HG03039 (cell line): Measurements from ENCODE around the gene GRHL3.

Experiments used
- ATAC-seq: cut with Tn5 transposase; IDR thresholded peaks from one replicate; pipeline ENCODE4 v1.9.1; 2021; ENCODE audit warnings: mild to moderate bottlenecking, moderate library complexity; ENCODE audit not compliant: unreplicated experiment

GRHL3 gene

DNA sequence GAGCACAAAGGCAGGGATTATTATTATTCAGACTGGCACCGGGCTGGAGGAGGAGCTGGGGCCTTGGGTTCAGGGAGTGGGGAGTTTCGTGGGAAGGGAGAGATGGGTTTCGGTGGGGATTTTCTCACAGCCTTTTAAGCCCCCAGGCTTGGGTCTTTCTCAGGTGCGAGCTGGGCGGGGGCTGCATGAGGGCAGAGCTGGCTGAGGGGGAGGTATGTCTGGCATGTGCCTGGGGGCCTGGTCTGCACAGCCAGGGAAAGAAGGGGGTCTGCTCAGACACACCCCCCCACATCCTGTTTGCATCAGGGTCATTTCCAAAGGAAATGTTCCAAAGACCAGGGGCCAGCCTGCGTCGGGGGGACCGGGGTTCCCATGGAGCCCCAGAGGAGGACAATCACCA lies 21.6 kb downstream of the GRHL3 start:
- no peak for ATAC-seq

GRCh38 chr1:24341260-24341659 lies 22.1 kb downstream of the GRHL3 start:
- ATAC-seq, result no peak

DNA sequence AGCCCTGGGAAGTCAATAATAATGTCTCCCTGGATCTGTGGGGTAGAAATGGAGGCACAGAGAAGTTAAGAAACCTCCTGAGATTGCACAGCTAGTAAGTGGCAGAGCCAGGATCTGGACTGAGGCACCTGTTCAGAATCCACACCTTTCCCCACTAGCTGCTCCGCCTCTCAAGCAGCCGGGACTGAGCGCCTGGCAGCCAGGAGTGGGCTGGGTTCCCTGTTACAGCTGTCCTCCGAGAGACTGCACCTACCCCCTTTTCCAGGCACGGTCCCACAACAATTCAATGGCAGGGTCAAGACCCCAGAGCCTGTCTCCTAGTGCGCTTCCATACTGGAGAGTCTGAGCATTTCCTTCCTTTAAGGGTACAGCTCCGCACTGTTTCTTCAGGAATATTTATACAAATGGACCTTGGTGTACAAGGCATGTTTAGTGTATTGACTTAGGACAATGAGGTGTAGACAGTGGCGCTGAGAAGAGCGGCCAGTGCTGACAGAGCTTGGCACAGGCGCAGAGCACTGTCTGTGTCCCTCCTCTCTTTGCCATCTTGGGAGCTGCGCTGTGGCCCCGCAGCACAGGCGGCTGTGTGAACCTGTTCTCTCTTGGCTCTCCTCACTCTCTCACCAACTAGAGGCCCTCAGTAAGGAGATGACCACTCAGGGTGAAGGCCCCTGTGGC lies 24.4 kb downstream of the GRHL3 start:
- ATAC-seq, result no peak

- ATAC-seq, result no peak
Observed at GRCh38 chr1:24344090-24344742, 25.1 kb downstream of the GRHL3 start.

- no peak for ATAC-seq
Observed at GRCh38 chr1:24345334-24345733, 26.2 kb downstream of the GRHL3 start.

GRCh38 chr1:24347159-24347934 lies 28.2 kb downstream of the GRHL3 start:
- ATAC-seq, result no peak

DNA sequence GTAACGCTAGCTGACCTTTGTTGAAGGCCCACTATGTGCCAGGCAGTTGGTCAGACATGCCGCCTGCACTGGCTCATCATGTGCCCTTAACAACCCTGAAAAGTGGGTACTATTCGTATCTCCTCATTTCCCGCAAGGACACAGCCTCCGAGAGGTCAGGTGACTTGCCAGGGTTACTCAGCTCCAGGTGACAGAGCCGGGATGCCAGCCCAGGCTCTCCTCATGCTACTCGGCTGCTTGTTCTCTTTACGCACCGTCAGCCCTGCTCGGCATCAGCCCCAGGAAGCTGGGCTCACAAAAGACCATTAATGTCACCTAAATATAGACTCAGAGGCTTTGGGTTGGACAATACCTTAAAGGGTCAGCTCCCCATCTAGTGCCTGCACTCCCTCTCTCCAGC lies 29.0 kb downstream of the GRHL3 start:
- no peak for ATAC-seq

GRCh38 chr1:24349891-24350290 lies 30.7 kb downstream of the GRHL3 start:
- no peak for ATAC-seq

DNA sequence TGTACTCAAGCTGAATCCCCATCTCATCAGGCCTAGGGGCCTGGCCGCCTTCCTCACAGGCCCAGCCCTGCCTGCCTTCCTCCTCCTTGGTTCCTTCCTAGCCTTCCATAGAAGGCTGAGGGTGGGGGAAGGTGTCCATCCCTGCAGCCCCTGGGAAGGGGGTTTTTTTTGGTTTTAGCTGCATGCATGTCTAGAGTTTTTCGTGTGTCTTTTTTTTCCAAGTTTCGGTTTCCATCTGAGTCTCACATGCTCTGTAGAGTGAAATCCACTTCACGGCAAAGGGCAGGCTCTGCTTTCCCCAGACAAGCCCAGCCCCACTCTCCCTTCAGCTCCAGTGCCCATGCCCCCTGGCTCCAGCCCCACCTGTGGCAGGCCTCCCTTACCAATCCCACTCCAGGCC lies 32.1 kb downstream of the GRHL3 start:
- ATAC-seq, result no peak

DNA sequence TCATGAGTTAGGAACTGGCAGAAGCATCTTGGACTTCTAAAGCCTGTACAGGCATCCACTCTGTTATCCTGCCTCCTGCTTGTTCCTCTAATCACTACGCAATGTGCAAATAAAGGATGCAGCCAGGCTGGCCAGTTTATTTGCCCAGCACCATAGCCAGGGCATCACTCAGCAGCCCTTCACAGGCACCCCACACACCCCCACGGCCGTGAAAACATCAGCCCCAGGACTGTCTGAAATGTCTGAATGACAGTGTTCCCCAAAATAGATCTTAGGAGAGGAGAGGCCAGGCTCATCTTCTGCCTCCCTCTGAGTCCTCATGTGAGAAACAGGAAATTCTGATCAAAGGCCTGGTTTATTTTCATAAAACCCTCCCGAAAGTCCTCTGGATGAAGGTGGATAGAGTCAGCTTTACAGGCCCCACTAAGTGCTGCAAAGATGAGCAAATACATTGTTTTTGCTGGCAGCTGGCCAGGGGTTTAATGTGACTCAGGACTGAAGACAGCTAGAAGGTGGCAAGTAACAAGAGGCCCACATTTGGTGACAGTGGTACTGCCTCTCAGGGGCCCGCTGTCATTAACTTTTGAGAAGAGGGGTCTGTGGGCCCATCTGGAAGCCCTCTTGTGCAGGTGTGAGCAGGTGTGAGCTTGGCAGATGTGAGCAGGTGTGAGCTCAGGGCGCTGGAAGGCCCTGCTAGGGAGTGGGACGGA lies 32.9 kb downstream of the GRHL3 start:
- ATAC-seq, result no peak

DNA sequence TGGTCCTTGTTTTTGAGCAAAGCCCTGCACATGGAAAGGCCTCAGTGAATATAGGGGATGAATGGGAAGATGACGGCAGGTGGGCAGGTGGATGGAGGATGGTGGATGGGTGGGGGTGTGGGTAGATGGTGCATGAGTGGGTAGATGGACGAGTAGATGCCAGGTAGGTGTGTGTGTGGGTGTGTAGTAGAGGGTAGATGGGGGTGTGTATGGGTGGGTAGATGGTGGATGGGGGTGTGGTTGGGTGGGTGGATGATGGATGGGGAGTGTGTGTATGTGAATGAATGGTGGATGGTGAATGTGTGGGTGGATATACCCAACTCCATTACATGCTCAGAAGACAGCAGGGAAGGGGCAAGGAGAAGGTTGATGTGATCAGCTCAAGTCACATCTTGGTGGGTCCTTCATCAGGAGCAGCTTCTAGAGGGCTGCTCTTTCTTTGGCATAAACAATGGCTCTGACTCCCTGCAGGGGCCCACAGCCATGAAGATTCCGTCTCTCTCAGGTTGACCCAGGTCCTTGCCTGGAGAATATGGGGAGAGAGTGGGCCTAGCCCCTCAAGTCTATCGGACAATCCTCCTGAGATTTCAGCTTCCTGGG lies 34.2 kb downstream of the GRHL3 start:
- no peak for ATAC-seq

DNA sequence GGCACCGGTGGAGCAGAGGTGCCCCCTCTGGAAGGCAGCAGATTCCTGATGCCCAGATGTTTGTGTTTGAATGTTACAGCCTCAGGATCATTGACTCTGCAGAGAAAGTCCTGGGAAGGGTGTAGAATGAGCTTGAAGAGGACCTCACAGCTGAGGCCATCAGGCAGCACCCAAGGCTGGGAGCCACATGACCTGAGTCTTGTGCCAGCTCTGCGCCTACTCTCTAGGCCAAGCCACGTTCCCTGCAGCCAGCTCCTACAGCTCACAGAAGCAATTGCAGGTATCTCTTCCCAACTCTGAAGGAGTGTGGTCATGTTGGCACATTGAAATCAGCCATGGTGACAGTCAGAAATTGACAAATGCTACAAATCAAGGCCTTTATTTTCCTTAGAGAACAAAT lies 36.3 kb downstream of the GRHL3 start:
- no peak for ATAC-seq

- no peak for ATAC-seq
Observed at GRCh38 chr1:24357038-24357437, 37.9 kb downstream of the GRHL3 start.

- no peak for ATAC-seq
Observed at GRCh38 chr1:24360681-24361080, 41.5 kb downstream of the GRHL3 start.

GRCh38 chr1:24361811-24362210 lies 42.7 kb downstream of the GRHL3 start:
- no peak for ATAC-seq

GRCh38 chr1:24362396-24362795 lies 43.2 kb downstream of the GRHL3 start:
- no peak for ATAC-seq

DNA sequence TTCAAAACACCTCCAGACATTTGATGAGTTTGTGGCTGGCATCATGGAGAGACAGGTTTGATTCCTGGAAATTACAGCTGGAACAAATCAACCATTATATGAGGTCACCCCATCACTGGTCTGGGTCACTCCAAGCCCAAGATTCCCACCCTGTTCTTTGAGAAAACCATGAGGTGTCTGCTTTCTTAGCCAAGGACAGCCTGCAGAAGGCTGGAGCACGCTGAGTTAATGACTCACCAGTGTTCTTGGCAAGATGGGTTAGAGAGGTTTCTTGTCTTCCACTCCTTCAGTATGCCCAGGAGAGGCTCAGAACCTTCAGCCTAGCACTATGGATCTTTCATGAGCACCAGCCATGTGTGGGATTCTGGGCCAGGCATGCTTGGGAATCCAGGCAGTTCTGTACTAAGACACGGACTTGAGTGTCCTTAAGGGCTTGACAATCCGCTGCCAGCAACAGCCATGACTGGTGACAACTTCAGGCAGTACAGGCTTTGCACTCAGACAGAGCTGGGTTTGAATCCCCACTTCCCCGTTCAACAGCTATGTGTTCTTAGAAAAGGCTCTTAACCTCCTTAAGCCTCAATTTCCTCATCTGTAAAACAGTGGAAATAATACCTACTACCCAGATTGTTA lies 43.9 kb downstream of the GRHL3 start:
- no peak for ATAC-seq

- no peak for ATAC-seq
Observed at GRCh38 chr1:24363994-24364393, 44.8 kb downstream of the GRHL3 start.

- ATAC-seq, result no peak
Observed at GRCh38 chr1:24364605-24364974, 45.4 kb downstream of the GRHL3 start.

DNA sequence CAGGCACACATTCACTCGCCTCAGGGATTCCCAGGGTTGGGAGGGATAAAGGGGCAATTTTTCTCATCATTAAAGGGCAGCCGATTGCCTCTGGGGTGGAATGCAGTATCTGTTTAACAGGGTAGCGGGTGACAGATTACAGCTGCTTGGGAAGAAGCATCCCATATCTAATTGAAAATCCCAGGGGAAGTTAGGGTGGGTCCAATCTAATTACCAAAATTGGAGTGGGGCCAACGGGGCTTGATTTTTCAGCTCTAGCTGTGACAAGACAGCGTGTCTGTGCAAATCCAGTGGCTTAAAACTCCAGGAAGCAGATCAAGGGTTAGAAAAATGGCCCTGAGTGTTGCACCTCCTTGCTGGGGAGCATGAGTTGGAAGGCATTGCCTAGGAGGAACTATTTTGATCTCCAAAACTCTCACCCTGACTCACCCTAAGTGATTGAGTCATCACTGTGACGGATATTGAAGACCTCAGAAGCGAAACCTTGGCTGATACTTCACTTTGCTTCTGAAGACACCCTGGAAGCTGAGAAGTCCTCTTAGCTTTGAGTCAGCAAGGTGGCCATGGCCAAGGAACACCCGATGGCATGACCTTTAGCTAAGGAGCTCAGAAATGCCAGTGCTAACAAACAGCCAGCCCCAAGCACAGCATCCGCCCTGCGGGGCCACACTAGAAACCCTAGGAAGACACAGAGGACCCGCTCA lies 46.0 kb downstream of the GRHL3 start:
- ATAC-seq, result no peak
